Endodermal cell (in vitro differentiated cells): Measurements from ENCODE around the gene RARRES1. TPM values are rescaled to one million over a fixed set of nuclear protein-coding genes. Genes with fewer than 3 reads are reported as not detected.

ENCODE experiments used
- DNase-seq: peaks from one replicate; pipeline ENCODE4 v3.0.0-alpha.2; 2017
- H3K27ac ChIP-seq: 2 replicates; pipeline ENCODE4 v1.5.1; 2013; ENCODE audit warnings: mild to moderate bottlenecking, low read depth, low read length, moderate library complexity
- H3K27me3 ChIP-seq: 2 replicates; pipeline ENCODE4 v1.6.1; 2013; ENCODE audit warnings: mild to moderate bottlenecking, low read length, moderate library complexity; ENCODE audit not compliant: insufficient read depth, control insufficient read depth, poor library complexity, severe bottlenecking
- H3K36me3 ChIP-seq: 2 replicates; pipeline ENCODE4 v1.7.0; 2013; ENCODE audit warnings: mild to moderate bottlenecking, low read length, moderate library complexity; ENCODE audit not compliant: control insufficient read depth, insufficient read depth
- H3K4me1 ChIP-seq: one replicate; pipeline ENCODE4 v1.7.0; 2013; ENCODE audit warnings: low read length; ENCODE audit not compliant: control insufficient read depth, insufficient read depth
- H3K4me3 ChIP-seq: 2 replicates; pipeline ENCODE4 v1.5.1; 2013; ENCODE audit warnings: mild to moderate bottlenecking, low read length, moderate library complexity
- H3K9ac ChIP-seq: 2 replicates; pipeline ENCODE4 v1.6.1; 2013; ENCODE audit warnings: mild to moderate bottlenecking, low read length, moderate library complexity; ENCODE audit not compliant: poor library complexity, severe bottlenecking; ENCODE audit errors: extremely low read depth
- H3K9me3 ChIP-seq: 2 replicates; pipeline ENCODE4 v1.6.1; 2013; ENCODE audit warnings: mild to moderate bottlenecking, low read length, moderate library complexity; ENCODE audit not compliant: control insufficient read depth
- H3K27ac Mint-ChIP-seq: 2 replicates; pipeline ENCODE4 v1.8.0; 2020; ENCODE audit warnings: mixed read lengths
- H3K27me3 Mint-ChIP-seq: 2 replicates; pipeline ENCODE4 v1.8.0; 2021; ENCODE audit warnings: mild to moderate bottlenecking, mixed read lengths; ENCODE audit not compliant: insufficient read depth
- H3K36me3 Mint-ChIP-seq: 2 replicates; pipeline ENCODE4 v1.8.0; 2020; ENCODE audit warnings: low read depth, mixed read lengths
- H3K4me1 Mint-ChIP-seq: 2 replicates; pipeline ENCODE4 v1.8.0; 2020; ENCODE audit warnings: mixed read lengths
- H3K4me3 Mint-ChIP-seq: 2 replicates; pipeline ENCODE4 v1.8.0; 2020; ENCODE audit warnings: mild to moderate bottlenecking, moderate library complexity, mixed read lengths
- H3K9me3 Mint-ChIP-seq: 2 replicates; pipeline ENCODE4 v1.8.0; 2020; ENCODE audit warnings: mild to moderate bottlenecking, mixed read lengths
- CTCF ChIP-seq: fragments of 200-600 bp; sonication (generic); conservative IDR thresholded peaks from 2 replicates; pipeline ENCODE4 v1.5.0; 2021; ENCODE audit warnings: antibody characterized with exemption, mild to moderate bottlenecking
- whole genome bisulfite sequencing, 2 experiments: methylation state at CpG; one replicate each; pipeline versions ENCODE4 v1.1.5 to v1.1.7; 2013; ENCODE audit warnings: missing lambda C conversion rate in 2 of 2, mixed read lengths in 1 of 2; ENCODE audit not compliant: insufficient coverage in 1 of 2, insufficient read length in 1 of 2; 5-methylcytosine and 5-hydroxymethylcytosine counted together
- total RNA-seq, 2 donors: library from RNA; stranded (reverse); fragmentation: NEBNext Ultra II Directional in 1 of 2; extraction: Animal tissue kit (Norgen Biotek cat#: 25700) in 1 of 2; gene quantifications; 2 replicates in 1 of 2; 3 replicates in 1 of 2; pipeline ENCODE4 v1.2.1, GENCODE V29; 2021

The RARRES1 gene
- total RNA-seq, 2 donors from 2014 or later = 0.58 to 0.95 TPM

- Mint-ChIP-seq H3K27me3 (no peaks in the 10 kb centered on the region), H3K36me3 (no peaks in the 10 kb centered on the region)
- no peak overlapping the region for H3K27ac ChIP-seq
These were observed 43.5 kb upstream of the RARRES1 start for GRCh38 chr3:158775426-158776410.

GRCh38 chr3:158774965-158775364, 42.7 kb upstream of the RARRES1 start:
- 91% methylated on average over 2 of the region's 2 CpGs; no CpG with 5 or more reads in 1 of the 2 experiments for WGBS, 2 experiments
- Mint-ChIP-seq H3K4me1 (no peaks in the 10 kb centered on the region), H3K9me3 (no peaks in the 10 kb centered on the region), H3K27me3 (no peaks in the 10 kb centered on the region), H3K27ac (no peak overlapping the region), H3K36me3 (no peaks in the 10 kb centered on the region), H3K4me3 (no peak overlapping the region)
- Histone ChIP-seq H3K4me1 (no peaks in the 10 kb centered on the region), H3K27me3 (no peaks in the 10 kb centered on the region), H3K9me3 (no peaks in the 10 kb centered on the region), H3K36me3 (no peaks in the 10 kb centered on the region), H3K27ac (no peak overlapping the region), H3K9ac (no peak overlapping the region), H3K4me3 (no peak overlapping the region)
- no peak for DNase-seq
- TF ChIP-seq CTCF = no peak

More at GRCh38 chr3:158775426-158776410, 43.5 kb upstream of the RARRES1 start:
- no peaks in the 10 kb centered on the region for H3K27me3 ChIP-seq
- no peak for DNase-seq
- no peak overlapping the region for H3K9ac ChIP-seq
- no peaks in the 10 kb centered on the region for H3K4me1 Mint-ChIP-seq
- H3K4me1 ChIP-seq = no peaks in the 10 kb centered on the region
- H3K9me3 ChIP-seq = no peaks in the 10 kb centered on the region
- no peaks in the 10 kb centered on the region for H3K36me3 ChIP-seq
- WGBS, 2 experiments = 93 to 100% methylated on average over 3 of the region's 3 CpGs
- H3K4me3 Mint-ChIP-seq = no peak overlapping the region
- no peak overlapping the region for H3K27ac Mint-ChIP-seq
- no peak overlapping the region for H3K4me3 ChIP-seq
- no peaks in the 10 kb centered on the region for H3K9me3 Mint-ChIP-seq
- TF ChIP-seq CTCF = no peak

DNA sequence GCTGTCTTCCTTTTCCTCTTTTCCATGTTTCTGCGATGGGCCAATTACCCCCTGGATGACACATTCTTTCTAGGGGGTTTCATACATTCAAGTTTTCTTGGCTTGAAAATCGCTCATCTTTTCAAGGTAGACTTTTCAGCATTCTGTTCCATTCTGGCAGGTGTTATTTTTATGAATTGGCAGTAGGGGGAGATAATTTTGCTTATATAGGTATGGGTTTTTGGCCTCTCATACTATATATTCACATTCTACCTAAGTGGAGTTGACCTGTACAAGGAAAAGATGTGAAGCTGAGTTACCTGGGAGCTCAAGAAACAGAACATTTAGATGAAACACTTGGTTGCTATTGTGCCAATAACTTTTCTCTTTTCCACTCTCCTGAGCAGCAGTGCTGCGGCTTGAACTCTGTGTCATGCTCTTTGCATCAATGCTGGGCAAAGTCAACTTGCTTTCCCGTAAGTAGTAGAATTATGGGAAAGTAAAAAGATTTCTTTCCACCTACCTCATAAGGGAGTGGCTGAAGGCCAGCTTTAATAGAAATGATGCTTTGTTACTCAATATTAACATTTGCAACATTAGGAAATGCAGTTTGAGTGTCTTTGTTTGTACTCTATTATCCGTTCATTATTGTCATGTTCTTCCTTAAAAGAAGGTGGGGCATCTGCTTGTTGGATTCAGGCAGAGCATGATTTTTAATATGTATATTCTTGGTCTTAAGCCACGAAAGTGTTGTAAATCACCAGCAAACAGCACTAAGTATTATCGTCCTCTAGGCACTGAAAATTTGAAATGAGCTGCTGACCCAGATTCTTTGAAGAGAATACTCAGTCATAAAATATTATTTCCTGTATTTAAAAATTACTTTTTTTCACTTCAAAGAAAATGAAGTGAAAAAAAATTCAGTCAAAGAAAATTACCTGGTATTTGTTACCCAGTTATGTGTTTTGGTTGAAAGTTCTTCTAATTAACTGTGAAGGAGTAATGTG, 41.9 kb upstream of the RARRES1 start:
- no peaks in the 10 kb centered on the region for H3K36me3 Mint-ChIP-seq
- no peaks in the 10 kb centered on the region for H3K9me3 ChIP-seq
- no peak overlapping the region for H3K4me3 ChIP-seq
- no peaks in the 10 kb centered on the region for H3K4me1 Mint-ChIP-seq
- TF ChIP-seq CTCF = peak; percentile 8
- no peaks in the 10 kb centered on the region for H3K27me3 ChIP-seq
- no peak overlapping the region for H3K27ac Mint-ChIP-seq
- 86 to 100% methylated on average over 1 to 6 of the region's 7 CpGs for WGBS, 2 experiments
- no peaks in the 10 kb centered on the region for H3K27me3 Mint-ChIP-seq
- no peaks in the 10 kb centered on the region for H3K36me3 ChIP-seq
- no peak for DNase-seq
- H3K9ac ChIP-seq = no peak overlapping the region
- no peak overlapping the region for H3K27ac ChIP-seq
- H3K9me3 Mint-ChIP-seq = no peaks in the 10 kb centered on the region
- H3K4me1 ChIP-seq = peaks cover 3% of the 10 kb centered on the region
- no peak overlapping the region for H3K4me3 Mint-ChIP-seq
